HUES64 (cell line): ENCODE measurements around the gene PER3.

Experiments
- H3K27ac ChIP-seq: 2 replicates; pipeline ENCODE4 v1.7.0; 2013; ENCODE audit warnings: low read depth, low read length, inconsistent platforms
- H3K27me3 ChIP-seq: 2 replicates; pipeline ENCODE4 v1.6.1; 2013; ENCODE audit warnings: mild to moderate bottlenecking, low read length; ENCODE audit not compliant: insufficient read depth
- H3K36me3 ChIP-seq: 2 replicates; pipeline ENCODE4 v1.6.1; 2013; ENCODE audit warnings: mild to moderate bottlenecking, low read length; ENCODE audit not compliant: insufficient read depth
- H3K4me1 ChIP-seq: 2 replicates; pipeline ENCODE4 v1.6.1; 2013; ENCODE audit warnings: mild to moderate bottlenecking, low read length, moderate library complexity; ENCODE audit not compliant: insufficient read depth
- H3K4me3 ChIP-seq: 2 replicates; pipeline ENCODE4 v1.5.1; 2013; ENCODE audit warnings: mild to moderate bottlenecking, low read length, moderate library complexity
- H3K9ac ChIP-seq: 2 replicates; pipeline ENCODE4 v1.6.1; 2013; ENCODE audit warnings: mild to moderate bottlenecking, low read depth, low read length
- H3K9me3 ChIP-seq: 2 replicates; pipeline ENCODE4 v1.6.1; 2013; ENCODE audit warnings: low read depth, low read length; ENCODE audit not compliant: insufficient read depth
- WGBS: fragments of 150-250, 120-280 bp; methylation state at CpG from one replicate; pipeline ENCODE4 v1.1.7; 2013; ENCODE audit warnings: missing lambda C conversion rate; 5-methylcytosine and 5-hydroxymethylcytosine counted together

Gene PER3

DNA sequence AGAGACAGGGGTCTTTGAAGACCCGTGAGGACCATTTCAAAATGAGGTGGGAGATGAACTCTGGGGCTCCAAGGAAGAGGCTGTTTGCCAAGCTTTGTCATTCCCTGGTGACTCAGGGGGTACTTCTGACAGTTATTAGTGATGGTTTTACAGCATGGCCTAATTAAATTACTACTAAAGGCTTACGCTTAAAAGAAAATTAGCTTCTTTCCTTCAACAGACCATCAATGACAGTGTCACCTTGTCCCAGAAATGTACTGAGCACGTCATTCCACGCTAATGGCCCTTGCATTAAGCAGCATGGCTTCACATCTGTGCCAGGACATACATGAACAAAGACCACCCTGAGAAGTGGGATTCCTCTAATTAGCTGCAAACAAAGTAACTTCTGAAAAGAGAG lies 73.9 kb downstream of the PER3 start:
- Histone ChIP-seq H3K4me1 (peaks cover 3% of the 10 kb centered on the region; the same call in 1 of the 2 replicates), H3K27ac (no peak overlapping the region)

DNA sequence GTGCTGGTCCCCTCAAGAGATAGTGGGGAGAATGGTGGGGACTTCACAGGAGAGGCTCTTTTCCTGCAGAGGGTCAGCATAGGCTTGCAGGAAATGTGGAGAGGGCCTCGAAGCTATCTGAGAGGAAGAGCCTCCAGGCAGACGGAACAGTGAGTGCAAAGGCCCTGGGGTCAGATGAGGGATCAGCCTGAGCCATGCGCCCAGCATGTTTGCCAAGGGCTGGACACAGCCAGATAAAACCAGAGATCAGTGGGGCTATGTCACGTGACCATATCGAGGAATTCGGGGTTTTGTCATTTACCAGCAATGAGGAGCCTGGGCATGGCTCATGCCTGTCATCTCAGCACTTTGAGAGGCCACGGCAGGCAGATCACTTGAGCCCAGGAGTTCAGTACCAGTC lies 75.3 kb downstream of the PER3 start:
- Histone ChIP-seq H3K27me3 (no peaks in the 10 kb centered on the region), H3K9ac (no peak overlapping the region), H3K27ac (no peak overlapping the region), H3K36me3 (no peaks in the 10 kb centered on the region), H3K4me1 (no peaks in the 10 kb centered on the region), H3K9me3 (no peaks in the 10 kb centered on the region), H3K4me3 (no peak overlapping the region)
- WGBS: 92% methylated on average over 7 of the region's 7 CpGs

More for the DNA sequence above, 73.9 kb downstream of the PER3 start:
- Histone ChIP-seq H3K36me3 (no peaks in the 10 kb centered on the region), H3K9me3 (no peaks in the 10 kb centered on the region), H3K4me3 (no peak overlapping the region), H3K27me3 (no peaks in the 10 kb centered on the region), H3K9ac (no peak overlapping the region)
- 93% methylated on average over 4 of the region's 4 CpGs for WGBS

DNA sequence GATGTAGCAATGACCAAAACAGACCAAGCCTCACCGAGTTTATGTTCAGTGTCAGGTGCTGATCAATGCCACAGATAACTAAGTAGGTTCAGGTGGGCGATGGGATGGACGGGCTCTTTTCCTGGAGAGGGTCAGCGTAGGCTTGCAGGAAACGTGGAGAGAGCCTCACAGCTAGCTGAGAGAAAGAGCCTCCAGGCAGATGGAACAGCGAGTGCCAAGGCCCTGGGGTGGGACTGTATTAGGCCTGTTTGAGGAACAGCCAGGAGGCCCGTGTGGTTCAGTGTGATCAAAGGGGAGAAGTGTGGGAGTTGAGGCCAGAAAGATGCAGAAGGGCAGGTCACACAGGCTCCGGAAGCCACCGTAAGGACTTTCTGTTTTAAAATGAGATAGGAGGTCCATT lies 76.0 kb downstream of the PER3 start:
- 92% methylated on average over 9 of the region's 9 CpGs for WGBS

GRCh38 chr1:7861452-7861851 lies 77.4 kb downstream of the PER3 start:
- Histone ChIP-seq H3K9me3 (no peaks in the 10 kb centered on the region), H3K9ac (no peak overlapping the region), H3K4me1 (no peaks in the 10 kb centered on the region), H3K27me3 (no peaks in the 10 kb centered on the region), H3K4me3 (no peak overlapping the region), H3K36me3 (no peaks in the 10 kb centered on the region), H3K27ac (no peak overlapping the region)
- 95% methylated on average over 15 of the region's 15 CpGs for WGBS

More for the DNA sequence above, 76.0 kb downstream of the PER3 start:
- H3K36me3 ChIP-seq: no peaks in the 10 kb centered on the region
- no peak overlapping the region for H3K4me3 ChIP-seq
- H3K27ac ChIP-seq: no peak overlapping the region
- H3K9me3 ChIP-seq: no peaks in the 10 kb centered on the region
- H3K9ac ChIP-seq: no peak overlapping the region
- H3K4me1 ChIP-seq: no peaks in the 10 kb centered on the region
- no peaks in the 10 kb centered on the region for H3K27me3 ChIP-seq

- Histone ChIP-seq H3K36me3 (no peaks in the 10 kb centered on the region), H3K27me3 (no peaks in the 10 kb centered on the region), H3K4me3 (no peak overlapping the region), H3K27ac (no peak overlapping the region), H3K9ac (no peak overlapping the region), H3K9me3 (no peaks in the 10 kb centered on the region), H3K4me1 (no peaks in the 10 kb centered on the region)
- 93% methylated on average over 17 of the region's 17 CpGs for WGBS
Observed at GRCh38 chr1:7862211-7863060, 78.3 kb downstream of the PER3 start.

- Histone ChIP-seq H3K9ac (no peak overlapping the region), H3K27me3 (no peaks in the 10 kb centered on the region), H3K4me3 (no peak overlapping the region), H3K36me3 (no peaks in the 10 kb centered on the region), H3K9me3 (no peaks in the 10 kb centered on the region), H3K4me1 (no peaks in the 10 kb centered on the region), H3K27ac (no peak overlapping the region)
- WGBS: 89% methylated on average over 17 of the region's 17 CpGs
Observed at GRCh38 chr1:7863756-7864328, 79.8 kb downstream of the PER3 start.

DNA sequence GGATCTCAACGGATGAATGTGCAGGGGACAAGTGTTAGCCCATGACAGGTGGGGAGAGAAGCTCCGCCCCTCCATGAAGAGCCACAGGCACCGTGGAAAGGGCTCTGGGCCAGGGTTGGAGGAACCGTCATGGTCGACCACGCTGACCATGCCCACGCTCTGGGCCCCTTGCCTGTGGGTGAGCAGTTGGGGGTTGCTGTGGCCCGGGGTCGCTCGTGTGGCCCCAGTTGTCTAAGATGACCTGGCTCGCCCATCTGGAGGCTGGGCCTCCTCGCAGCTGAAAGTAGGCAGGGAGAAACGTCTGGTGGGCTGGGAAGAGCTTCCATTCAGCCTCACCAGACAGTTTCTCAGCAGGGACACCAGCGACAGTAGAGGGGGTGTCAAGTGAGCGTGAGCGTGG lies 81.9 kb downstream of the PER3 start:
- no peak overlapping the region for H3K9ac ChIP-seq
- no peaks in the 10 kb centered on the region for H3K36me3 ChIP-seq
- H3K27me3 ChIP-seq: no peaks in the 10 kb centered on the region
- 92% methylated on average over 16 of the region's 16 CpGs for WGBS
- no peaks in the 10 kb centered on the region for H3K9me3 ChIP-seq
- no peak overlapping the region for H3K27ac ChIP-seq
- H3K4me1 ChIP-seq: no peaks in the 10 kb centered on the region
- no peak overlapping the region for H3K4me3 ChIP-seq

DNA sequence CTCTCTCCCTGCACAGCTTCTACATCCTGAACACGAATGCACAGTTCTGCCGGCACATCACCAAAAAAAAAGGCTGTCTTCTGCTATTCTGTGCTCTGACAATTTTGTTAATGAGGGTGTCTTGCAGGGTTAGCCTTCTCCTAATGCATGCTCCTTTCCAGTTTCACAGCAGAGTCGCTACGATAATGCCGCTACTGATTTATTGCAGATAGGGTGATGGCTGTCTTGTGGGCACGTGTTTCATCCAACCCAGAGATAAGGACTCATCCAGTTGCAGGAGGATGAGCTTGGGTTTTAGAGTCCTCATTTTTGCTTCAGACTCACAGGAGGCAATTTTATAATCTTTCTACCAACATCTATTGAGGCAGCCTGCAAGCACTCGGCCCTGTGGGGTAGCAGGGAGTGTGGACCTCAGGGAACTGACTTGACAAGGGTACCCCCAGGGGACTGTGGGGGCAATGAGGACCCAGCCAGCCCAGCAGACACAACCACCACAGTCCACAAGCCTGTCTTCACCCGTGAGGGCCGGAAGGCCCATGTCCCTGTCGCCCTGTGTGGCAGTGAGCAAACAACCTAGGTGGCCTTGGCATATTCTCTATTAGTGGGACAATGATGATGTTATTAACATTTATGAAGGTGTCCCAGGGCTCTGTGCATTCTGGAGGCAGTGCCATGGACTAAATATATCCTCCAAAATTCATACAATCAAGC lies 84.1 kb downstream of the PER3 start:
- H3K4me1 ChIP-seq: no peaks in the 10 kb centered on the region
- no peak overlapping the region for H3K27ac ChIP-seq
- H3K9me3 ChIP-seq: no peaks in the 10 kb centered on the region
- no peak overlapping the region for H3K9ac ChIP-seq
- H3K4me3 ChIP-seq: no peak overlapping the region
- no peaks in the 10 kb centered on the region for H3K27me3 ChIP-seq
- 93% methylated on average over 10 of the region's 10 CpGs for WGBS
- H3K36me3 ChIP-seq: no peaks in the 10 kb centered on the region

DNA sequence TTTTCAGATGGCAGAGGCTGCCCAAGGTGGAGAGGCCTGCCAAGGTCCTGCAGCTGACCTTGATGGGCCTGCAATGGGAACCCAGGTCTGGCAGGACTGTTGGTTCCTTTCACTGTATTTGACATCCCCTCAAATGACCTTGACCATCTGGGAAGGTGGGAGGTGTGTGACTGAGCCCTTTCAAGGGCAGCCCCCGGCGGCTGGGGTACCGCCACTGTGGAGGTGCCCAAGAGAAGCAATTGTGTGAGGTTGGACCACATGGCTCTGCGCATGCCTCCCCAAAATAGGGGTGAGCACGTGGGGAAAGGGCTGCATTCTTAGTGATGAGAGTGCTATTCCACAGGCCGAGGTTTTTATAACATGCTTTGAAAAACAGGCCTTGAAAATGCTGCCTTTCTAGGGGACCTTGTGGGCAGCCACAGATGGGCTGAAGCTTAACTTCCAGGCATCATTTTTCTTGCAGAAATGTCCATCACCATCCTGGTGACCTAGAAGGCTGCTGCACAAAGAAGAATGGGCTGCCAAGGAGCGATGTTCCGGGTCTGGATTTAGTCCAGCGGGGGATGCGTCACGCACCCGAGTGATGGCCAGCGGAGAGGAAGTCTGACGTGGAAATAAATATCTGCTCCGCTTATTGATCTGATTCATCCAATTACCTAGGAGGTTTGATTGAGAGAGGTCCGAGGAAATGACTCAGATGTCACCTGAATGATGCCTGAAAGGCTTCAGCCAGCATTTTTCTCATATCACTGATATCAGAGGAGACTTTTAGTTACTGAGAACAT lies 85.2 kb downstream of the PER3 start:
- H3K27ac ChIP-seq: no peak overlapping the region
- no peaks in the 10 kb centered on the region for H3K9me3 ChIP-seq
- H3K4me1 ChIP-seq: no peaks in the 10 kb centered on the region
- H3K27me3 ChIP-seq: no peaks in the 10 kb centered on the region
- H3K4me3 ChIP-seq: no peak overlapping the region
- H3K9ac ChIP-seq: no peak overlapping the region
- WGBS: 95% methylated on average over 16 of the region's 16 CpGs
- H3K36me3 ChIP-seq: no peaks in the 10 kb centered on the region

- Histone ChIP-seq H3K9ac (no peak overlapping the region), H3K4me3 (no peak overlapping the region), H3K27ac (no peak overlapping the region), H3K9me3 (no peaks in the 10 kb centered on the region), H3K27me3 (no peaks in the 10 kb centered on the region), H3K36me3 (no peaks in the 10 kb centered on the region), H3K4me1 (no peaks in the 10 kb centered on the region)
- WGBS: 100% methylated on average over 4 of the region's 6 CpGs
Observed at GRCh38 chr1:7871136-7871535, 87.0 kb downstream of the PER3 start.
